Measurements from ENCODE around the gene CEP131. TPM values are rescaled to one million over a fixed set of nuclear protein-coding genes. Genes with fewer than 3 reads are reported as not detected.

Gene CEP131
- total and polyA plus RNA-seq, 2 of the 8 experiments (the other 6 are each of a cell fraction or from before 2014, with no cell fraction given): 5.9 to 23.2 TPM

DNA sequence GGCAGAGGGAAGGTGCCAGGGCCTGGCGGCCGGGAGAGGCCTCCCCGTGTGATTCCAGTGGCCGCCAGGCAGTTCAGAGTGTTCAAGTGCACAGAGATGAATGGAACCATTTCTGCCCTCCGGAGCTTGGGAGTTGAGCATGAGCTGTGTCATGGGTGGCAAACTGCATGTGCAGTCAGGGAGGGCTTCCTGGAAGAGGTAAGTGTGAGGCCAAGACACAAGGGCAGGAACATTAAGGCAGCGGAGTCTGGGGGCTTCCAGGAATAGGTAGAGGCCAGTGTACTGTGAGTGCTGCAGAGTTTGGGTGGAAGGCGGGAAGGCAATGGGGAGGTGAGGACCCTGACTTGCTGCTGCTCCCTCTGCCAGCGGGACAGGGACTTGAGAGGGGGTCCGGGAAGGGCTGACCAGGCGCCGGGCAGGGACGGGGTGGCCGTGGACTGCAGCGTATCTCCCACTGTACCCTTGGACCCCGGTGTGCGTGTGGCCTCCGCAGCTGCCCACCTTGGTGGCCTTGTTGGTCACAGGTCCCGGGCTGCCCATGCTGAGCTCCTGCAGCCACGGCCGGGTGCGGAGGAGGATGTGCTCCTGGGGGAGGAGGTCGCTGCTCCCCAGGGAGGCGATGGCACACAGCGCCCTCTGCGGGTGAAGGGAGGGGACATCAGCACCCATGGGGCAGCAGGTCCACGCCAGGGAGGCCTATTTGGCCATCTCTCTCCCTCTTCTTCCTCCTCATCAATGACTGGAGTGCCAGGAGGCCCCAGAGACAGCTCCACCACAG lies 7.5 kb upstream of the CEP131 start (continued):
- TF ChIP-seq RAD21 (IDR thresholded peaks at IDR 0.05 in 1 of 2, conservative IDR thresholded peaks at IDR 0.05 in 1 of 2; ENCODE audit: low read depth in 2 of 2, low read length in 2 of 2): peak; percentile 12 to 45; a peak in 3 of 4 replicates
- no peak for TF ChIP-seq CBX5 (IDR thresholded peaks at IDR 0.05; ENCODE audit: low read depth, low read length)
- no peak for TF ChIP-seq SUZ12 (IDR thresholded peaks at IDR 0.05; ENCODE audit: low read length)
- no peak for TF ChIP-seq KDM4A (IDR thresholded peaks at IDR 0.05; ENCODE audit: low read depth, low read length, severe bottlenecking)
- TF ChIP-seq, protein P1, sequence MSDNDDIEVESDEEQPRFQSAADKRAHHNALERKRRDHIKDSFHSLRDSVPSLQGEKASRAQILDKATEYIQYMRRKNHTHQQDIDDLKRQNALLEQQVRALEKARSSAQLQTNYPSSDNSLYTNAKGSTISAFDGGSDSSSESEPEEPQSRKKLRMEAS (IDR thresholded peaks at IDR 0.05): no peak
- no peak for TF ChIP-seq JUND (IDR thresholded peaks at IDR 0.05; ENCODE audit: low read length)
- no peak for TF ChIP-seq RXRA (IDR thresholded peaks at IDR 0.05; ENCODE audit: insufficient read depth, low read depth, low read length)

All from H1 (cell line).